GM21723 (cell line): ENCODE results near the gene G0S2.

Experiments
- ATAC-seq: cut with Tn5 transposase; IDR thresholded peaks from one replicate; pipeline ENCODE4 v1.9.1; 2021; ENCODE audit warnings: mild to moderate bottlenecking, moderate library complexity; ENCODE audit not compliant: unreplicated experiment

Gene G0S2

GRCh38 chr1:209648346-209648745 lies 26.9 kb upstream of the G0S2 start:
- no peak for ATAC-seq

- ATAC-seq = no peak
Measured at GRCh38 chr1:209648931-209649776, 26.1 kb upstream of the G0S2 start.

- ATAC-seq = no peak
Measured at GRCh38 chr1:209650454-209650853, 24.8 kb upstream of the G0S2 start.

- ATAC-seq = no peak
Measured at GRCh38 chr1:209651138-209651587, 24.0 kb upstream of the G0S2 start.

GRCh38 chr1:209652121-209652735 lies 23.0 kb upstream of the G0S2 start, which contains the start of gene LAMB3:
Gene LAMB3, minus strand, starts transcription at chr1:209652425. Its CDS starts 1,481 bp downstream, at chr1:209650944.
- no peak for ATAC-seq

- no peak for ATAC-seq
Measured at GRCh38 chr1:209652873-209653401, 22.3 kb upstream of the G0S2 start.

GRCh38 chr1:209653915-209654351 lies 21.3 kb upstream of the G0S2 start:
- no peak for ATAC-seq

GRCh38 chr1:209655411-209656231 lies 19.6 kb upstream of the G0S2 start:
- no peak for ATAC-seq

GRCh38 chr1:209657140-209657879 lies 17.9 kb upstream of the G0S2 start:
- ATAC-seq = no peak

- ATAC-seq = no peak
Measured at GRCh38 chr1:209657918-209658317, 17.3 kb upstream of the G0S2 start.

- peak; percentile 69 for ATAC-seq
Measured at GRCh38 chr1:209659909-209660308, 15.3 kb upstream of the G0S2 start.

GRCh38 chr1:209661071-209661470 lies 14.1 kb upstream of the G0S2 start:
- ATAC-seq = no peak

GRCh38 chr1:209662879-209663327 lies 12.3 kb upstream of the G0S2 start:
- no peak for ATAC-seq

- ATAC-seq = no peak
Measured at GRCh38 chr1:209667103-209667502, 8.1 kb upstream of the G0S2 start.

- no peak for ATAC-seq
Measured at GRCh38 chr1:209667708-209668107, 7.5 kb upstream of the G0S2 start.

- no peak for ATAC-seq
Measured at GRCh38 chr1:209670441-209671082, 4.7 kb upstream of the G0S2 start.

- peak; percentile 93 for ATAC-seq
Measured at GRCh38 chr1:209672705-209673630, 2.2 kb upstream of the G0S2 start.

- ATAC-seq = no peak
Measured at GRCh38 chr1:209673631-209674417, 1.4 kb upstream of the G0S2 start.
